Spinal cord (tissue), 10 donors: ENCODE data around the gene HS2ST1. TPM values are rescaled to one million over a fixed set of nuclear protein-coding genes. Genes with fewer than 3 reads are reported as not detected.
A peak's percentile ranks its signal among the peaks of the same experiment; 100 is the strongest.

ENCODE experiments used
- DNase-seq, 6 donors: peaks; one replicate each; pipeline versions ENCODE4 v3.0.0 to v3.0.0-alpha.2; 2013 to 2015; ENCODE audit warnings: low spot score in 6 of 6, low read depth in 4 of 6
- H3K27ac ChIP-seq: one replicate; pipeline ENCODE4 v1.5.1; 2013; ENCODE audit warnings: low read depth, low read length, control low read depth
- H3K27me3 ChIP-seq: one replicate; pipeline ENCODE4 v1.6.1; 2013; ENCODE audit warnings: low read length; ENCODE audit not compliant: control insufficient read depth, insufficient read depth
- H3K36me3 ChIP-seq: one replicate; pipeline ENCODE4 v1.6.1; 2013; ENCODE audit warnings: low read length; ENCODE audit not compliant: control insufficient read depth, insufficient read depth
- H3K4me1 ChIP-seq: one replicate; pipeline ENCODE4 v1.6.1; 2013; ENCODE audit warnings: low read length; ENCODE audit not compliant: control insufficient read depth, insufficient read depth
- H3K4me3 ChIP-seq: one replicate; pipeline ENCODE4 v1.5.1; 2013; ENCODE audit warnings: low read depth, low read length, control low read depth
- H3K9me3 ChIP-seq: one replicate; pipeline ENCODE4 v1.6.1; 2013; ENCODE audit warnings: low read length; ENCODE audit not compliant: control insufficient read depth, insufficient read depth
- WGBS: methylation state at CpG from one replicate; pipeline ENCODE4 v1.1.5; 2013; ENCODE audit warnings: missing lambda C conversion rate; ENCODE audit not compliant: insufficient coverage; 5-methylcytosine and 5-hydroxymethylcytosine counted together
- polyA plus RNA-seq, 2 donors: library from polyadenylated mRNA; unstranded; fragments of 120-200 nt; gene quantifications; one replicate each; pipeline ENCODE4 v1.2.1, GENCODE V29; 2013; ENCODE audit not compliant: insufficient read length in 2 of 2
- total RNA-seq, 2 donors: library from RNA; depleted of rRNA in 1 of 2; stranded (reverse); fragments of 120-200 nt in 1 of 2; fragments of >200 nt in 1 of 2; gene quantifications; one replicate each; pipeline versions ENCODE4 v1.2.3 to v1.2.4, GENCODE V29; 2013 to 2014
- donor health status: healthy.

The HS2ST1 gene
- total and polyA plus RNA-seq, 4 donors = 24.2 to 51.0 (median 37.3) TPM

DNA sequence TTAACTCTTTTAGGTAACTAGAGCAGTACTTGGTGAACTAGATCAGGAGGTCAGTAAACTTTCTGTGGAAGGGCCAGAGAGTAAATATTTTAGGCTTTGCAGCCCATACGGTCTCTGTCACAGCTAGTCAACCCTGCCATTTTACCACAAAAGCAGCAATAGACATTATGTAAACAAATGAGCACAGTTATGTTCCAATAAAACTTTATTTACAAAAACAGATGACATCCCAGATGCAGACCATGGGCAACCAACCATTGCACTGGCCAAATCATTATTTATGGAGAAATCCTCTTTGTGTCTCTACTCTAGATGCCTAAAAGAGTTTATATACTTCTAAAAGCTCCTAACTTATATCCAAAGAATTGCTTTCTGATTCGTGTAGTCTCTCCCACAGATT is 192.4 kb downstream of the HS2ST1 start:
- Histone ChIP-seq H3K4me1 (no peaks in the 10 kb centered on the region), H3K4me3 (no peak overlapping the region), H3K27me3 (no peaks in the 10 kb centered on the region), H3K9me3 (no peaks in the 10 kb centered on the region), H3K36me3 (no peaks in the 10 kb centered on the region), H3K27ac (no peak overlapping the region)
- no peak for DNase-seq
- WGBS = no CpG with 5 or more reads among the region's 2 CpGs

- Histone ChIP-seq H3K4me1 (no peaks in the 10 kb centered on the region), H3K9me3 (no peaks in the 10 kb centered on the region), H3K4me3 (no peak overlapping the region), H3K36me3 (no peaks in the 10 kb centered on the region), H3K27ac (no peak overlapping the region), H3K27me3 (no peaks in the 10 kb centered on the region)
- WGBS = 33% methylated on average over 1 of the region's 1 CpG
- no peak for DNase-seq
Observed at GRCh38 chr1:87108228-87108627, 193.8 kb downstream of the HS2ST1 start.

GRCh38 chr1:87108814-87109411 is 194.5 kb downstream of the HS2ST1 start:
- peak in 1 of 6 donors; percentile 33 for DNase-seq
- WGBS = no CpG with 5 or more reads among the region's 1 CpG
- Histone ChIP-seq H3K9me3 (no peaks in the 10 kb centered on the region), H3K4me1 (no peaks in the 10 kb centered on the region), H3K4me3 (no peak overlapping the region), H3K36me3 (no peaks in the 10 kb centered on the region), H3K27ac (no peak overlapping the region), H3K27me3 (no peaks in the 10 kb centered on the region)

DNA sequence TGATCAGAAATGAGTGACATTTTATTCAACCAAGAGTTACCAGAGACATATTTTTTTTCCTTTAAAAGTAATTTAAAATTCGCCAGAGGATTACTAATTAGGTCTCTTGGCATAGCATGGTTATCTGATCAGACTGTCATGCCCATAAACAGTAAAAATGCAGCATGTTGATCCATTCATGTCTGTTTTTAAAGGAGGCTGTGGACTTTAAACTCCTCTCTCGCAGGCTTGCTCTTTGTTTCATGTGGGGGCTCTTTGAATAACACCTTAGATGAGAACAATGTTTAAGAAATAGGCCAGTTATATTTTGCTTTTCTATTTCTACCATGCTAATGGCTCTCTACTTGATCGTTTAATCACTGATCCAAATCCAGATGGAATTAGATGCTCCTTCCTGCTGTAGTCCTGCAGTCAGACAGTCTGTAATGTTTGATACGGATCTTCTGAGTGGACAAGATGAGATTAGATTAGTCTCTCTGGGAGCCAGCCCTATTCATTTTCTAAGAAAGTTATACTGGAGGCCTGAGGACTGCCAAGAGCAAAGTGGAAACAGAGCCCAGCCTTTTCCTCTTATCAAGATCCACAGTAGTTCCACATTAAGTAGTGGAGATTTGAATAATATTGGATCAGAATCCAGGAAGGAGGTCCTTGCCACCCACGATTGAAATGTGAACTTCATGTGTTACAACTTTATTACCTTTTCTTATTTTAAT is 197.4 kb downstream of the HS2ST1 start:
- peak in 1 of 6 donors; percentile 50 for DNase-seq
- Histone ChIP-seq H3K27ac (no peak overlapping the region), H3K9me3 (no peaks in the 10 kb centered on the region), H3K36me3 (no peaks in the 10 kb centered on the region), H3K4me3 (no peak overlapping the region), H3K27me3 (no peaks in the 10 kb centered on the region), H3K4me1 (no peaks in the 10 kb centered on the region)
- WGBS = 63% methylated on average over 1 of the region's 5 CpGs

DNA sequence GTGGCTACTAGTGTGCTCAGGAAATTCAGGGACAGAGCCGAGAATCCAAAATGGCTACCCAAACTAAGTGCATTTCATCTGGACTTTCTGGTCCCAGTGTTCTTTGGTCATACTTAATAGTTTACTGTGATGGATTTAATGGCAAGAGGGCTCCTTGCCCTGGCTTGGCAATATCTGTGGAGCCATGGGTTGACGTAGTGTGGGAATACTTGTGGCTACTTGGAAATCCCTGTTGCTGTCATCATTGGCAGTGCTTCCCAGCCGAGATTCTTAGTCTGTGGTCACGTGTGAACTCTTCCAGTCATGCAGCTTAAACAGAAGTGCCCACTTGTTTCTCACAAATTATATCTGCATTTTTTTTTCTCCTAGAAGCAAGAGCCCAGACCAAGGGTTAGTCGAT is 198.9 kb downstream of the HS2ST1 start:
- no peak overlapping the region for H3K27ac ChIP-seq
- 96% methylated on average over 4 of the region's 5 CpGs for WGBS
- H3K9me3 ChIP-seq = no peaks in the 10 kb centered on the region
- no peaks in the 10 kb centered on the region for H3K27me3 ChIP-seq
- no peaks in the 10 kb centered on the region for H3K4me1 ChIP-seq
- H3K36me3 ChIP-seq = no peaks in the 10 kb centered on the region
- no peak for DNase-seq
- no peak overlapping the region for H3K4me3 ChIP-seq

DNA sequence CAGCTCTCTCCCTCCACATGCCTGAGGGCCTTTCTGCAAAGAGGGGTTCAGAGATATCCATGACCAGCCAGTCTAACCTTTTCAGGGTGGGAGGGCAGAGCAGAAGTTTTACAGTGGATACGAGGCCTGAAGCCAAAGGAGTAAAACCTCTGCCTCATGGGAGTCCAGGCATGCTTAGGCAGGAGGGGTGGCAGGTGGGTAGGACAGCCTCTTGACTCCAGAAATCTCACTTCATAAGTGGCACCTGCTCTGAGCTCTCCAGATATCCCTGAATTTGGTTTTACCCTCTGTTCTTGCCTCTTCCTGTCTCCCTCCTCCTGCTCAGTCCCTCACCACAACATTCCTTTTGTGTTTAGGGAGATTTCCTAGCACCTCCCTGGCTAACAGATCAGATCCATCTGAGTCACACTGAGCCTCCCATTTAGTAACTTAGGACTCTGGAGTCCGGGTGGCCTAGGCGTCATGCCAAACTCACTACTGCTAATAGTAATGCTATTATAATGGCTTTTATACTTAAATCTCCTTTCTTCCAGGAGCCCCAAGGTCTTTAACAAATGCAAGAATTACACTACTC is 201.0 kb downstream of the HS2ST1 start:
- WGBS = no CpG with 5 or more reads among the region's 3 CpGs
- DNase-seq = no peak
- no peaks in the 10 kb centered on the region for H3K27me3 ChIP-seq
- H3K4me3 ChIP-seq = no peak overlapping the region
- H3K4me1 ChIP-seq = no peaks in the 10 kb centered on the region
- no peaks in the 10 kb centered on the region for H3K36me3 ChIP-seq
- H3K9me3 ChIP-seq = no peaks in the 10 kb centered on the region
- H3K27ac ChIP-seq = no peak overlapping the region

- no peak overlapping the region for H3K27ac ChIP-seq
- H3K27me3 ChIP-seq = no peaks in the 10 kb centered on the region
- H3K4me1 ChIP-seq = no peaks in the 10 kb centered on the region
- 92% methylated on average over 2 of the region's 3 CpGs for WGBS
- H3K4me3 ChIP-seq = no peak overlapping the region
- no peaks in the 10 kb centered on the region for H3K36me3 ChIP-seq
- H3K9me3 ChIP-seq = no peaks in the 10 kb centered on the region
- no peak for DNase-seq
Observed at GRCh38 chr1:87115891-87116290, 201.5 kb downstream of the HS2ST1 start.

DNA sequence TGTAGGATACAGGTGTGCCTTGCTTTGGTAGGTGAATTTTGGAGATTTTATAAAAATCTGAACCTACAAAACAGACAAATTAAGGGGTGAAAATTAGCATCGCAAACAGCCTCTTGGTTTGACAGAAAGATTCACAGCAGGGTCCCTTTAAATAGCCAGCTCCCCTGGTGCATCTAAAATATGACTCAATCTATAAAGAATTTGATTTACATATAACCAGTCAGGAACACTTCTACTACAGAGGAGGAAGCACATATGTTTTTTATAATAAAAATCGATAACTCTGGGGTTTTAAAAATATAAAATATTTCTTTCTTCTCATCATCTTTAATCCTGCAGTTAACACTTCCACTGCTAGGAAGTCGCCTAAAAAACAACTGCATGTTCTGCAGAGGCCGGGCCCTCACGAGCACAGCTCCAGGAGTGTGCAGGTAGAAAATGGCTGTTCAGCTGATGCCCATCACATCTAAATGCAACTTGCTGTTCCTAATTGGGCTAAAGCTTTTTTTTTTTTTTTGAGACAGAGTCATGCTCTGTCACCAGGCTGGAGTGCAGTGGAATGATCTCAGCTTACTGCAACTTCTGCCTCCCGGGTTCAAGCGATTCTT is 203.4 kb downstream of the HS2ST1 start:
- Histone ChIP-seq H3K27me3 (no peaks in the 10 kb centered on the region), H3K27ac (no peak overlapping the region), H3K4me1 (no peaks in the 10 kb centered on the region), H3K36me3 (no peaks in the 10 kb centered on the region), H3K4me3 (no peak overlapping the region), H3K9me3 (no peaks in the 10 kb centered on the region)
- DNase-seq = no peak
- WGBS = 97% methylated on average over 4 of the region's 7 CpGs

GRCh38 chr1:87119541-87120140 is 205.2 kb downstream of the HS2ST1 start:
- no peak overlapping the region for H3K27ac ChIP-seq
- H3K27me3 ChIP-seq = no peaks in the 10 kb centered on the region
- H3K36me3 ChIP-seq = no peaks in the 10 kb centered on the region
- no peak overlapping the region for H3K4me3 ChIP-seq
- 96% methylated on average over 3 of the region's 5 CpGs for WGBS
- H3K4me1 ChIP-seq = no peaks in the 10 kb centered on the region
- no peak for DNase-seq
- H3K9me3 ChIP-seq = no peaks in the 10 kb centered on the region
